KMS-11 (cell line): Measurements from ENCODE around the gene PRDM15.

Experiments
- H2AFZ ChIP-seq: fragments of 200-600 bp; sonication (generic); 2 replicates; pipeline ENCODE4 v1.6.1; 2016; ENCODE audit warnings: antibody characterized with exemption, mixed run types, low read depth
- H3K27ac ChIP-seq: fragments of 200-600 bp; sonication (generic); 2 replicates; pipeline ENCODE4 v1.6.1; 2016; ENCODE audit warnings: mild to moderate bottlenecking, mixed run types
- H3K27me3 ChIP-seq: fragments of 200-600 bp; sonication (generic); 2 replicates; pipeline ENCODE4 v1.6.1; 2017; ENCODE audit warnings: mild to moderate bottlenecking, low read depth, mixed run types, moderate library complexity; ENCODE audit not compliant: insufficient read depth
- H3K36me3 ChIP-seq: fragments of 200-600 bp; sonication (generic); 2 replicates; pipeline ENCODE4 v1.6.1; 2017; ENCODE audit warnings: mild to moderate bottlenecking, mixed run types; ENCODE audit not compliant: insufficient read depth
- H3K4me1 ChIP-seq: fragments of 200-600 bp; sonication (generic); 2 replicates; pipeline ENCODE4 v1.6.1; 2016; ENCODE audit warnings: mild to moderate bottlenecking, low read depth, mixed run types; ENCODE audit not compliant: poor library complexity, severe bottlenecking
- H3K4me2 ChIP-seq: fragments of 200-600 bp; sonication (generic); 2 replicates; pipeline ENCODE4 v1.7.0; 2016; ENCODE audit warnings: mild to moderate bottlenecking, mixed run types
- H3K4me3 ChIP-seq: fragments of 200-600 bp; sonication (generic); IDR thresholded peaks from 2 replicates; pipeline ENCODE4 v1.6.1; 2017; ENCODE audit warnings: low read depth, low read length, mixed read lengths; ENCODE audit not compliant: insufficient read depth
- H3K79me2 ChIP-seq: fragments of 200-600 bp; sonication (generic); 2 replicates; pipeline ENCODE4 v1.6.1; 2016; ENCODE audit warnings: low read depth, mixed run types; ENCODE audit not compliant: insufficient read depth
- H3K9ac ChIP-seq: fragments of 200-600 bp; sonication (generic); 2 replicates; pipeline ENCODE4 v1.6.1; 2016; ENCODE audit warnings: mild to moderate bottlenecking, mixed run types
- H4K20me1 ChIP-seq: fragments of 200-600 bp; sonication (generic); 2 replicates; pipeline ENCODE4 v1.6.1; 2016; ENCODE audit warnings: mild to moderate bottlenecking, mixed run types; ENCODE audit not compliant: insufficient read depth
- TF ChIP-seq, protein P1 (sequence below): fragments of 200-600 bp; sonication (generic); conservative IDR thresholded peaks from 2 replicates; pipeline ENCODE4 v1.6.1; 2017; ENCODE audit warnings: low read depth, mild to moderate bottlenecking, antibody characterized with exemption, low read length, moderate library complexity, mixed read lengths

The PRDM15 gene

DNA sequence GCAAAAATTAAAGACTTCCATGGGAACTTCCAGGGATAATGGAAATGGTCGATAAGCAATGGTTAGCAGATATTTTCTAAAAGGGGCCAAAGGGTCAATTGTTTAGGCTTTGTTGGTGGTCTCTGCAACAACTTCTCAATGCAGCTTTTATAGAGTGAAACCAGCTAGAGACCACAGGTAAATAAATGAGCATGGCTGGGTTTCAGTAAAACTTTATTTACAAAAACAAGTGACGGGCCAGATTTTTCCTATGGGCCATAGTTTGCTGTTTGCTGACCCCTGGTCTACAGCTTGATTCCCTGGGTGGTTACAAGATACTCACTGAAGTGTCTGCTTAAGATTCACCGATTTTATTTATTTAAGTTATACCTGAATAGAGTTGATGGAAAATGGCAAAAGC lies 22.6 kb upstream of the PRDM15 start:
- Histone ChIP-seq H2AFZ (no peak overlapping the region), H3K27me3 (no peaks in the 10 kb centered on the region), H3K4me3 (no peak overlapping the region), H3K79me2 (no peaks in the 10 kb centered on the region), H3K27ac (no peak overlapping the region), H3K36me3 (no peaks in the 10 kb centered on the region), H3K4me1 (no peaks in the 10 kb centered on the region), H3K4me2 (no peak overlapping the region), H4K20me1 (no peaks in the 10 kb centered on the region), H3K9ac (no peak overlapping the region)
- TF ChIP-seq, protein P1, sequence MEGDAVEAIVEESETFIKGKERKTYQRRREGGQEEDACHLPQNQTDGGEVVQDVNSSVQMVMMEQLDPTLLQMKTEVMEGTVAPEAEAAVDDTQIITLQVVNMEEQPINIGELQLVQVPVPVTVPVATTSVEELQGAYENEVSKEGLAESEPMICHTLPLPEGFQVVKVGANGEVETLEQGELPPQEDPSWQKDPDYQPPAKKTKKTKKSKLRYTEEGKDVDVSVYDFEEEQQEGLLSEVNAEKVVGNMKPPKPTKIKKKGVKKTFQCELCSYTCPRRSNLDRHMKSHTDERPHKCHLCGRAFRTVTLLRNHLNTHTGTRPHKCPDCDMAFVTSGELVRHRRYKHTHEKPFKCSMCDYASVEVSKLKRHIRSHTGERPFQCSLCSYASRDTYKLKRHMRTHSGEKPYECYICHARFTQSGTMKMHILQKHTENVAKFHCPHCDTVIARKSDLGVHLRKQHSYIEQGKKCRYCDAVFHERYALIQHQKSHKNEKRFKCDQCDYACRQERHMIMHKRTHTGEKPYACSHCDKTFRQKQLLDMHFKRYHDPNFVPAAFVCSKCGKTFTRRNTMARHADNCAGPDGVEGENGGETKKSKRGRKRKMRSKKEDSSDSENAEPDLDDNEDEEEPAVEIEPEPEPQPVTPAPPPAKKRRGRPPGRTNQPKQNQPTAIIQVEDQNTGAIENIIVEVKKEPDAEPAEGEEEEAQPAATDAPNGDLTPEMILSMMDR: no peak

GRCh38 chr21:41901099-41901498 lies 22.0 kb upstream of the PRDM15 start:
- Histone ChIP-seq H3K27ac (no peak overlapping the region), H3K9ac (no peak overlapping the region), H3K79me2 (no peaks in the 10 kb centered on the region), H3K4me2 (no peak overlapping the region), H3K27me3 (no peaks in the 10 kb centered on the region), H4K20me1 (no peaks in the 10 kb centered on the region), H3K4me3 (no peak overlapping the region), H2AFZ (no peak overlapping the region), H3K4me1 (no peaks in the 10 kb centered on the region), H3K36me3 (no peaks in the 10 kb centered on the region)
- TF ChIP-seq, protein P1: no peak

- Histone ChIP-seq H4K20me1 (no peaks in the 10 kb centered on the region), H3K36me3 (no peaks in the 10 kb centered on the region), H3K79me2 (no peaks in the 10 kb centered on the region), H3K4me2 (no peak overlapping the region), H2AFZ (no peak overlapping the region), H3K9ac (no peak overlapping the region), H3K27ac (no peak overlapping the region), H3K27me3 (no peaks in the 10 kb centered on the region), H3K4me1 (no peaks in the 10 kb centered on the region), H3K4me3 (no peak overlapping the region)
- TF ChIP-seq, protein P1: no peak
Observed at GRCh38 chr21:41900401-41900800, 21.3 kb upstream of the PRDM15 start.

GRCh38 chr21:41899426-41900202 lies 20.5 kb upstream of the PRDM15 start:
- H3K4me3 ChIP-seq: no peak overlapping the region
- H3K79me2 ChIP-seq: no peaks in the 10 kb centered on the region
- H4K20me1 ChIP-seq: no peaks in the 10 kb centered on the region
- H3K36me3 ChIP-seq: no peaks in the 10 kb centered on the region
- no peaks in the 10 kb centered on the region for H3K4me1 ChIP-seq
- no peak overlapping the region for H3K9ac ChIP-seq
- no peak overlapping the region for H3K4me2 ChIP-seq
- no peaks in the 10 kb centered on the region for H3K27me3 ChIP-seq
- TF ChIP-seq, protein P1: no peak
- H2AFZ ChIP-seq: no peak overlapping the region
- no peak overlapping the region for H3K27ac ChIP-seq
